Measurements from ENCODE around the gene NBEA.
"Not testable (repeated sequence)": the region's sequence is repeated elsewhere in the genome, so short reads cannot be mapped to it uniquely, and the experiment has no call there.

Gene NBEA

GRCh38 chr13:34959489-34959888 lies 17.4 kb downstream of the NBEA start:
- Histone ChIP-seq H3K27me3 (replicated peaks) (no peaks in the 10 kb centered on the region), H3K4me3 (ENCODE audit: low read depth, low read length) (no peak overlapping the region), H3K27ac (no peak overlapping the region), H3K36me3 (replicated peaks) (no peaks in the 10 kb centered on the region)
- TF ChIP-seq CTCF (IDR thresholded peaks at IDR 0.05; ENCODE audit: low read depth, low read length, missing control alignments) = no peak
- no peak for DNase-seq
- in situ Hi-C loops (cut with HindIII; ENCODE audit: low pct_ligation_motif_present, low sequenced_read_pairs) = no loop called here

DNA sequence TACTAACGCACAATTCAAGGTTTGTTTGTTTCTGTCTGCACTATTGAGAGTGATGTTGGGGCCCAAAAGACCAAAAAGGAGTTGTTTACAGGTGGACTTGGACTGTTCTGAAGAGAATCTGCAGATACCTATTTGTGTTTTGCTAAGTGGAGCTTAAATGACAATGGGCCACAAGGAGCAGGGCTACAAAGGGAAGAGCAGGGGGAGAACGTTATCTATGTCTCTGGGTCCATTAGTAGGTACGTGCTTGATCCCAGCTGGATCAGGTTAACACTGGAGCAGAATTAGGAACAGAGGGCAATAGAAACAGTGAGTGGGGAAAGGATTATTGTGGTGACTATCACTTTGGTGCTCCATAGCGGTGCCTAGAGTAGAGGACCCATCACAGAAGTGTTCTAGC lies 22.5 kb downstream of the NBEA start:
- no peaks in the 10 kb centered on the region for H3K36me3 ChIP-seq (replicated peaks)
- no peak for TF ChIP-seq CTCF (IDR thresholded peaks at IDR 0.05; ENCODE audit: low read depth, low read length, missing control alignments)
- H3K27me3 ChIP-seq (replicated peaks) = no peaks in the 10 kb centered on the region
- H3K27ac ChIP-seq = no peak overlapping the region
- no peak overlapping the region for H3K4me3 ChIP-seq (ENCODE audit: low read depth, low read length)
- DNase-seq = no peak
- in situ Hi-C loops (cut with HindIII; ENCODE audit: low pct_ligation_motif_present, low sequenced_read_pairs) = no loop called here

DNA sequence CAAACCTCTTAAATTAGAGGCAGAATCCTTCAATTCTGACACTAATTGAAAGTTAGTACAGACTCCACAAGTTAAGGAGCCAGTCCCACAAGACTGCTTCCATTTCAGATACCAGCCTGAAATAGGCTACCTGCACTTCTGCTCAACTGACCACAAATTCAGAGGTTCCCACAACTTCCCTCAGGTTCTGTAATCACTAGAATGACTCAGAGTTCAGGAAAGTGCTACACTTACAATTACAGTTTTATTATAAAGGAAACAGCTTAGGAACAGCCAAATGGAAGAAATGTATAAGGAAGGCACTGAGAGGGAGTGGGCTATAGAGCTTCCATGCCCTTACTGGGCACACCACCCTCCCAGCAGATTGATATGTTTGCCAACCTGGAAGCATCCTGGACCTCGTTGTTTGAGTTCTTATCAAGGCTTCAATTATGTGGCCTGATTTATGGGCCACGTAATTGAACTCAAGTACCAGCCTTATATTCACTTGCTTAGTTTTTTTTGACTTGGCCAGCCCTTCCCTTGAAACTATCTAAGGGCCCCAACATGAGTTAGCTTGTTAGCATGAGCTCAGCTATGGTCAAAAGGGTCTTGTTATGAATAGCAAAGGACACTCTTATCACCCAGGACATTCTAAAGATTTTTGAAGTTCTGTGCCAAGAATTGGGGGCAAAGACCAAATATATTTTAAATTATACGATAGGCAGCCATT lies 25.9 kb downstream of the NBEA start:
- H3K27ac ChIP-seq = no peak overlapping the region
- no peak overlapping the region for H3K4me3 ChIP-seq (ENCODE audit: low read depth, low read length)
- H3K27me3 ChIP-seq (replicated peaks) = no peaks in the 10 kb centered on the region
- no peaks in the 10 kb centered on the region for H3K36me3 ChIP-seq (replicated peaks)
- in situ Hi-C loops (cut with HindIII; ENCODE audit: low pct_ligation_motif_present, low sequenced_read_pairs) = no loop called here
- no peak for TF ChIP-seq CTCF (IDR thresholded peaks at IDR 0.05; ENCODE audit: low read depth, low read length, missing control alignments)
- DNase-seq = no peak

GRCh38 chr13:34969539-34969938 lies 27.5 kb downstream of the NBEA start:
- in situ Hi-C loops (cut with HindIII; ENCODE audit: low pct_ligation_motif_present, low sequenced_read_pairs); DNase-seq; H3K4me3 ChIP-seq (ENCODE audit: low read depth, low read length); H3K36me3 ChIP-seq (replicated peaks); H3K27me3 ChIP-seq (replicated peaks); H3K27ac ChIP-seq: not testable (repeated sequence)

- H3K36me3 ChIP-seq (replicated peaks) = no peaks in the 10 kb centered on the region
- no peak for TF ChIP-seq CTCF (IDR thresholded peaks at IDR 0.05; ENCODE audit: low read depth, low read length, missing control alignments)
- H3K4me3 ChIP-seq (ENCODE audit: low read depth, low read length) = no peak overlapping the region
- H3K27ac ChIP-seq = no peak overlapping the region
- no peaks in the 10 kb centered on the region for H3K27me3 ChIP-seq (replicated peaks)
- in situ Hi-C loops (cut with HindIII; ENCODE audit: low pct_ligation_motif_present, low sequenced_read_pairs) = no loop called here
- DNase-seq = no peak
Observed at GRCh38 chr13:34970961-34971360, 28.9 kb downstream of the NBEA start.

- no peak for DNase-seq
- H3K27ac ChIP-seq = no peak overlapping the region
- H3K4me3 ChIP-seq (ENCODE audit: low read depth, low read length) = no peak overlapping the region
- in situ Hi-C loops (cut with HindIII; ENCODE audit: low pct_ligation_motif_present, low sequenced_read_pairs) = no loop called here
- H3K27me3 ChIP-seq (replicated peaks) = no peaks in the 10 kb centered on the region
- H3K36me3 ChIP-seq (replicated peaks) = no peaks in the 10 kb centered on the region
- TF ChIP-seq CTCF (IDR thresholded peaks at IDR 0.05; ENCODE audit: low read depth, low read length, missing control alignments) = no peak
Observed at GRCh38 chr13:34971473-34971872, 29.4 kb downstream of the NBEA start.

- H3K27me3 ChIP-seq (replicated peaks); H3K4me3 ChIP-seq (ENCODE audit: low read depth, low read length); H3K27ac ChIP-seq; H3K36me3 ChIP-seq (replicated peaks); DNase-seq; in situ Hi-C loops (cut with HindIII; ENCODE audit: low pct_ligation_motif_present, low sequenced_read_pairs): not testable (repeated sequence)
Observed at GRCh38 chr13:34985199-34985598, 43.1 kb downstream of the NBEA start.

All from brain microvascular endothelial cell (primary cell).